Esophagus muscularis mucosa (tissue), 4 donors: Measurements from ENCODE around the gene TRPT1. TPM values are rescaled to one million over a fixed set of nuclear protein-coding genes. Genes with fewer than 3 reads are reported as not detected.

Experiments used
- DNase-seq: peaks from one replicate; pipeline ENCODE4 v3.0.0-alpha.2; 2017; ENCODE audit errors: extremely low spot score
- H3K27ac ChIP-seq, 4 donors: fragments of 200-600 bp; sonication (generic); replicated peaks in 1 of 4; 1 replicate in 3 of 4; 2 replicates in 1 of 4; pipeline ENCODE4 v1.5.1; 2016 to 2019; ENCODE audit warnings: mild to moderate bottlenecking in 1 of 4
- H3K27me3 ChIP-seq, 4 donors: fragments of 200-600 bp; sonication (generic); one replicate each; pipeline versions ENCODE4 v1.5.1 to v1.6.0; 2016 to 2019
- H3K36me3 ChIP-seq, 4 donors: fragments of 200-600 bp; sonication (generic); one replicate each; pipeline ENCODE4 v1.5.1; 2016 to 2019
- H3K4me1 ChIP-seq, 4 donors: fragments of 200-600 bp; sonication (generic); one replicate each; pipeline ENCODE4 v1.5.1; 2016 to 2019
- H3K4me3 ChIP-seq, 4 donors: fragments of 200-600 bp; sonication (generic); 1 replicate in 2 of 4; 2 replicates in 2 of 4; pipeline ENCODE4 v1.5.1; 2016 to 2019; ENCODE audit warnings: mild to moderate bottlenecking in 4 of 4, moderate library complexity in 1 of 4
- H3K9me3 ChIP-seq, 4 donors: fragments of 200-600 bp; sonication (generic); 1 replicate in 3 of 4; 2 replicates in 1 of 4; pipeline ENCODE4 v1.5.1; 2016 to 2019
- CTCF ChIP-seq, 3 experiments: fragments of 200-600 bp in 2 of 3; fragments of 450-650 bp in 1 of 3; sonication (generic) in 2 of 3; IDR thresholded peaks; one replicate each; pipeline ENCODE4 v1.5.1; 2017 to 2019; ENCODE audit warnings: antibody characterized with exemption in 3 of 3, mild to moderate bottlenecking in 2 of 3, moderate library complexity in 1 of 3
- EP300 ChIP-seq: sonication (generic); formaldehyde crosslinking; IDR thresholded peaks from one replicate; pipeline ENCODE4 v1.6.1; 2017; ENCODE audit warnings: antibody characterized with exemption
- POLR2A ChIP-seq: fragments of 450-650 bp; IDR thresholded peaks from one replicate; pipeline ENCODE4 v1.6.1; 2017; ENCODE audit warnings: antibody characterized with exemption, moderate library complexity, mild to moderate bottlenecking, low read depth
- POLR2AphosphoS5 ChIP-seq, 2 donors: sonication (generic); formaldehyde crosslinking; IDR thresholded peaks; one replicate each; pipeline ENCODE4 v1.6.1; 2017; ENCODE audit warnings: antibody characterized with exemption in 2 of 2
- WGBS: methylation state at CpG from one replicate; pipeline ENCODE4 v1.1.5; 2018; 5-methylcytosine and 5-hydroxymethylcytosine counted together
- intact Hi-C: fragments of 100-400 bp; cut with DNase I; formaldehyde crosslinking; loops from one replicate; pipeline ENCODE4 v1.15.1; 2023
- total RNA-seq, 4 donors: library from RNA; depleted of rRNA; stranded (reverse); fragments of >200 nt; gene quantifications; one replicate each; pipeline versions ENCODE4 v1.1.0 to v1.2.1, GENCODE V29; 2016

TRPT1 gene
- total RNA-seq, 4 donors from 2014 or later = 42.3 to 90.5 (median 72.1) TPM

GRCh38 chr11:64243236-64243854 is 17.4 kb upstream of the TRPT1 start:
- H3K27ac ChIP-seq = peak overlapping the region in 3 of 4 donors; percentile 97 to 100 (median 98)
- peaks cover 40 to 69% (median 62%) of the 10 kb centered on the region in 4 donors for H3K4me1 ChIP-seq

GRCh38 chr11:64241491-64242374 is 15.7 kb upstream of the TRPT1 start:
- peaks cover 34 to 55% (median 50%) of the 10 kb centered on the region in 4 donors for H3K4me1 ChIP-seq
- DNase-seq = no peak
- peaks cover 23 to 45% (median 38%) of the 10 kb centered on the region in 4 donors for H3K36me3 ChIP-seq
- 1% methylated on average over 22 of the region's 63 CpGs for WGBS
- peak overlapping the region; percentile 77 to 98 (median 90) for H3K4me3 ChIP-seq
- H3K9me3 ChIP-seq = no peaks in the 10 kb centered on the region
- intact Hi-C loops = no loop called here
- TF ChIP-seq POLR2A = peak; percentile 69
- no peak for TF ChIP-seq CTCF (IDR thresholded peaks at IDR 0.05)
- peak; percentile 61 to 72 for TF ChIP-seq POLR2AphosphoS5 (IDR thresholded peaks at IDR 0.05)
- TF ChIP-seq EP300 = no peak
- H3K27ac ChIP-seq = peak overlapping the region; percentile 97 to 100 (median 98)
- H3K27me3 ChIP-seq = no peaks in the 10 kb centered on the region

More at GRCh38 chr11:64243236-64243854, 17.4 kb upstream of the TRPT1 start:
- TF ChIP-seq EP300 (no peak), CTCF (IDR thresholded peaks at IDR 0.05) (no peak), POLR2AphosphoS5 (IDR thresholded peaks at IDR 0.05) (no peak)
- DNase-seq = no peak
- intact Hi-C loops = no loop called here
- no peaks in the 10 kb centered on the region for H3K27me3 ChIP-seq
- H3K36me3 ChIP-seq = peaks cover 12 to 29% (median 25%) of the 10 kb centered on the region in 4 donors
- no peak overlapping the region for H3K4me3 ChIP-seq
- WGBS = 79% methylated on average over 7 of the region's 8 CpGs
- no peaks in the 10 kb centered on the region for H3K9me3 ChIP-seq

GRCh38 chr11:64241241-64241490 is 15.2 kb upstream of the TRPT1 start:
- under 1% methylated on average over 21 of the region's 24 CpGs for WGBS
- peaks cover 34 to 56% (median 51%) of the 10 kb centered on the region in 4 donors for H3K4me1 ChIP-seq

More at GRCh38 chr11:64241241-64241490, 15.2 kb upstream of the TRPT1 start:
- peak overlapping the region; percentile 97 to 100 (median 98) for H3K27ac ChIP-seq
- peak; percentile 100 for DNase-seq
- H3K4me3 ChIP-seq = peak overlapping the region; percentile 77 to 98 (median 90)
- H3K9me3 ChIP-seq = no peaks in the 10 kb centered on the region
- H3K27me3 ChIP-seq = no peaks in the 10 kb centered on the region
- TF ChIP-seq POLR2A = no peak
- TF ChIP-seq EP300 = no peak
- TF ChIP-seq POLR2AphosphoS5 (IDR thresholded peaks at IDR 0.05) = no peak
- no peak for TF ChIP-seq CTCF (IDR thresholded peaks at IDR 0.05)
- peaks cover 23 to 49% (median 38%) of the 10 kb centered on the region in 4 donors for H3K36me3 ChIP-seq
- intact Hi-C loops = no loop called here
